Activated naive CD4-positive, alpha-beta T cell treated with anti-CD3 and anti-CD28 coated beads, Interleukin-2, amount 50 U/mL, for 72 hours (primary cell): Measurements from ENCODE around the gene NHP2. TPM values are rescaled to one million over a fixed set of nuclear protein-coding genes. Genes with fewer than 3 reads are reported as not detected.

Source experiments
- ATAC-seq, 2 donors: fragments of 150-1000 bp; cut with Tn5 transposase; 2 replicates each; pipeline ENCODE4 v1.10.0; 2021; ENCODE audit warnings: mild to moderate bottlenecking in 2 of 2, moderate library complexity in 2 of 2
- DNase-seq, 2 donors: peaks; one replicate each; pipeline ENCODE4 v3.0.0; 2021 to 2022; ENCODE audit warnings: low spot score in 2 of 2
- H3K27ac Mint-ChIP-seq, 2 donors: one replicate each; pipeline ENCODE4 v1.8.0; 2022; ENCODE audit warnings: mild to moderate bottlenecking in 2 of 2, mixed read lengths in 2 of 2
- H3K36me3 Mint-ChIP-seq, 2 donors: one replicate each; pipeline ENCODE4 v1.8.0; 2022; ENCODE audit warnings: mixed read lengths in 2 of 2
- H3K9me3 Mint-ChIP-seq, 2 donors: one replicate each; pipeline ENCODE4 v1.8.0; 2022; ENCODE audit warnings: mixed read lengths in 2 of 2
- total RNA-seq, 2 donors: library from RNA; stranded (reverse); gene quantifications; one replicate each; pipeline ENCODE4 v1.2.3, GENCODE V29; 2022

Gene NHP2
- total RNA-seq, 2 donors from 2014 or later = 191 to 220 TPM

DNA sequence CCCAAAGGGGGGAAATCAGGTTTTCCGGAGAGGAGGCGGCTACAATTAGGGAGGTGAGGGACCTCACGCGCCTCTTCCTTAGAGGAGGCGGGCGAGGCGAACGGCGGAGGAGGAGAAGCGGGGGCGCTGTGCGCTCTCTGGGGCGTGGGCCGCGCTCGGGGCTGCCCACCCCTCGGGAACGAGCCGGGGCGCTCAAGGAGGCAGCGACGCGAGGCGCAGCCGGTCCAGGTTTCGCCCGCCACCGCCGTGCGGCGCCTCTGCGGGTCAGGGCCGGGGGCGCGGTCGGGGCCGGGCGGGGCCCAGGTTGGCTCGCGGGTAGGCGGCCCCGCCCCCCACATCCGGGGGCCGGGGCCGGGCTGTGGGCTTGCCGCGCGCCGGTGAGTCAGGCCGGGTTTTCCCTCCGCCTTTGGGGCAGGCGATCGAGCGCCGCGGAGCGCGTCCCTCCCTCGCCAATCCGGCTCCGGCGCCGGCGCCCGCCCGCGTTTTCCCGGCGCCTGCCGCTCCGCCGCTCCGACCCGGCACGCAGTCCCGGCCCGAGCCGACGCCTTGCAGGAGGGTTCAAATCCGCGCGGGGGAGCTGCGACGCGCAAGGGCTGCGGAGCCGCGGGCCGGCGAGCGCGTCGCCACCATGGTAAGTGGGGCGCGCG, 40.4 kb downstream of the NHP2 start, which contains the start of gene N4BP3:
N4BP3 (plus strand) TSS at position 392 of the 647 bp plus-strand sequence. CDS start 6,052 bp downstream, outside the sequence.
- H3K27ac Mint-ChIP-seq = peak within 1 kb of the TSS; percentile 64 to 73
- ATAC-seq (peak; percentile 91 to 93), DNase-seq (peak; percentile 85 to 91)
- no peaks in the 10 kb centered on the region for H3K9me3 Mint-ChIP-seq
- peaks cover 0 to 4% of the 10 kb centered on the region in 2 donors for H3K36me3 Mint-ChIP-seq

DNA sequence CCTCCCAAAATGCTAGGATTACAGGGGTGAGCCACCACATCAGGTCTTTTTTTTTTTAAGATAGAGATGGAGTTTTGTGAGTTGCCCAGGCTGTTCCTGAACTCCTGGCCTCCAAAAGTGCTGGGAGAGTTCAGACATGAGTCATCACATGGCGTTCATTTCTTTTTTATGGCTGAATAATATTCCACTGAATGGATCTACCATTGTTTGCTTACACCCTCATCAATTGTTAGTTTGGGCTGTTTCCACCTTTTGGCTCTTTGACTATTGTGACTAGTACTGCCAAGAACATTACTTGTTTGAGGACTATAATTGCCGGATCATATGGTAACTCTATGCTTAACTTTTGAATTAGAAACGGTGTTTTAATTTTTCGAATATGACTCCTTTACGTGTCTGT, 41.1 kb downstream of the NHP2 start:
- peaks cover 0 to 4% of the 10 kb centered on the region in 2 donors for H3K36me3 Mint-ChIP-seq
- no peak for ATAC-seq
- H3K9me3 Mint-ChIP-seq = no peaks in the 10 kb centered on the region
- peak overlapping the region in 1 of 2 donors; percentile 64 for H3K27ac Mint-ChIP-seq
- no peak for DNase-seq

DNA sequence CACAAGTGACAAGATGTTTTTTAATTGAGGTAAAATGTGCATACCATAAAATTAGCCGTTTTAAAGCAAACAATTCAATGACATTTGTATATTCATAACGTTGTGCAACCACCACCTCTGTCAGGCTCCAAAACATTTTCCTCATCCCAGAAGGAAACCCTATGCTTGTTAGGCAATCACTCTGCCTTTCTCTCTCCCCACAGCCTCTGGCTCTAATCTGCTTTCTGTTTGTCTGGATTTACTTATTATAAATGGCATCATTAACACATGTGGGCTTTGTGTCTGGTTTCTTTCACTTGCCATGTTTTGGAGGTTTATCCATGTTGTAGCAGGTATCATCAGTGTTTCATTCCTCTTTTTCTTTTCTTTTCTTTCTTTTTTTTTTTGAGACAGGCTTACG, 41.8 kb downstream of the NHP2 start:
- H3K36me3 Mint-ChIP-seq = peaks cover 0 to 4% of the 10 kb centered on the region in 2 donors
- DNase-seq = no peak

DNA sequence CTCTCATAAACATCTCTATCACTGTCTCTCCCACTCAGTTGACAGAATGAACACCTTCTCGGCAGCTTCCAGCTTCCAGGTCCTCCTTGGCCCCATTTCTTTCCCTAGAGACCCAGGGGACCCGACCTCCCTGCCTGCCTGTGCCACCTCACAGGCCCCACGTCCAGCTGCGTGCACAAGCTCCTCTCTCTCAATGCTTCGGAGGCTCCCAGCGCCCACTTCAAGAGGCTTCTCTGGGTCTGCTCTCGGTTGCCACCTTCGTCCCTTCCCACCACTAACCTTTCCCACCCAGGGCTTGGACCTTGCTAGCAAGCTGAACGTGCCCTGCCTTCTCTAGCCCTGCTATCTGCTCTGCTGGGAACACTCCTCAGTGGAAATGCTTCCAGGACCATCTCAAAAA, 43.2 kb downstream of the NHP2 start:
- Mint-ChIP-seq H3K27ac (no peak overlapping the region), H3K36me3 (peaks cover 0 to 4% of the 10 kb centered on the region in 2 donors), H3K9me3 (no peaks in the 10 kb centered on the region)
- ATAC-seq = no peak
- DNase-seq = no peak

More for the DNA sequence above, 41.8 kb downstream of the NHP2 start:
- ATAC-seq = no peak
- H3K9me3 Mint-ChIP-seq = no peaks in the 10 kb centered on the region
- no peak overlapping the region for H3K27ac Mint-ChIP-seq

DNA sequence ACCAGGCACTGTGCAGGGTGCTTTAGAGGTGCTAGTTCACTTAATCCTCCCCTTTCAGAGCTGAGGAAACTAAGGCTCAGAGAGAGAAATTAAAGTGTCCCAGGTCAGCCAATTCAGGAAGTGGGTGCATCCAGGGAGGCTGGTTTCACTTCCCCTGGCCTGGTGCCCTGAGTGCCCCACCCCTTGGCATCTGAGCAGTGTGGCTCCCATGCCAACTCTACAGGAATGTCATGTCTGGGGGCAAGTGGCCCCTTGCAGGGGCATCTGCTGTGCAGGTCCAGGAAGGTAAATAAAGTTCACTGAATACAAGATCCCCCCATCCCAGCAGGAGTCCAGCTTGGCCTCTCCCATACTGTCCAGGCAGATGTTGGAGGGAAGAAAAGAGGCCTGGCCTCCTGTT, 44.7 kb downstream of the NHP2 start:
- H3K27ac Mint-ChIP-seq = no peak overlapping the region
- no peaks in the 10 kb centered on the region for H3K36me3 Mint-ChIP-seq
- no peaks in the 10 kb centered on the region for H3K9me3 Mint-ChIP-seq
- DNase-seq = no peak
- ATAC-seq = no peak

DNA sequence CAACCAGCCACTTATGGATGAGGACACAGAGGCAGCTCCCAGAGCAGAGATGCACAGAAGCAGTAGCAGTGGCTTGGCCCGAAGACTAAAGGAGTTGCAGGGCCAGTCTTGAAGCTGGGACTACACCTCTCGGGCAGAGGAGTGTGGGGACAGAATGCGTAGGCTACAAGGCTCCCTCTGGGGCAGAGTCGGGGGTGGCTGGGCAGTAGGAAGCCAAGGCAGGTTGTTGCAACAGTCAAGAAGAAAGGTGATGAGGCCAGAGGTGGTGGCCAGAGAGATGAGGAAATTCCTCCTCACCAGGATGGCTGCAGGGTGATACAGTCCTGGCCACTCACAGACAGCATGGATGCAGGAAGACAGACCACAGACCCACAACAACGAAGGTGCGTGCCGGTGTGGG, 45.2 kb downstream of the NHP2 start:
- H3K36me3 Mint-ChIP-seq = no peaks in the 10 kb centered on the region
- no peaks in the 10 kb centered on the region for H3K9me3 Mint-ChIP-seq
- ATAC-seq (no peak), DNase-seq (no peak)
- H3K27ac Mint-ChIP-seq = no peak overlapping the region

DNA sequence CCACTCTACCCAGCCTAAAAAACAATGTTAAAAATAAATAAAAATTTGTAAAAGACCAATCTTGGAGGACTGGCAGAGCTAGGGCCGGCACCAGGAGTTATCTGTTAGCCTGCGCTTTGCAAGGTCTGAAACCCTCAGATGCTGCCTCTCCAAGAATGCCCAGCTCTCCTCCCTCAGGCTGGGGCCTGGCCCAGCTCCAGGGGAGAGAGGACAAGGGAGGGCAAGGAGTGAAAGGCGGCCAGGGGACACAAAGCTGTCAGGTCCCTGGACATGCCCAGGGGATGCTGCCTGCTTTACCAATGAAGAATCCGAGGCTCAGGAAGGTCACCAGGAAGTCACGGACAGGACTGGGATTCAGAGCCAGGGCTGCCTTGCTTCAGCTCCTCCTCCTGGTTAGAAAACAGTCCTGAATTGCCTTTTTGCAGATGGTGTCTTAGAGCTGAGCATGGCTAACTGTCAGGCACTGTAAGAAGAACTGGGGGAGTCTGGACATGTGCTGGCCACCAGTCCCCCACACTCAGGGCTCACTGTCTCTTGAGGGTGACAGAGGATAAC, 45.9 kb downstream of the NHP2 start:
- H3K27ac Mint-ChIP-seq = no peak overlapping the region
- H3K36me3 Mint-ChIP-seq = no peaks in the 10 kb centered on the region
- no peak for DNase-seq
- ATAC-seq = no peak
- no peaks in the 10 kb centered on the region for H3K9me3 Mint-ChIP-seq

DNA sequence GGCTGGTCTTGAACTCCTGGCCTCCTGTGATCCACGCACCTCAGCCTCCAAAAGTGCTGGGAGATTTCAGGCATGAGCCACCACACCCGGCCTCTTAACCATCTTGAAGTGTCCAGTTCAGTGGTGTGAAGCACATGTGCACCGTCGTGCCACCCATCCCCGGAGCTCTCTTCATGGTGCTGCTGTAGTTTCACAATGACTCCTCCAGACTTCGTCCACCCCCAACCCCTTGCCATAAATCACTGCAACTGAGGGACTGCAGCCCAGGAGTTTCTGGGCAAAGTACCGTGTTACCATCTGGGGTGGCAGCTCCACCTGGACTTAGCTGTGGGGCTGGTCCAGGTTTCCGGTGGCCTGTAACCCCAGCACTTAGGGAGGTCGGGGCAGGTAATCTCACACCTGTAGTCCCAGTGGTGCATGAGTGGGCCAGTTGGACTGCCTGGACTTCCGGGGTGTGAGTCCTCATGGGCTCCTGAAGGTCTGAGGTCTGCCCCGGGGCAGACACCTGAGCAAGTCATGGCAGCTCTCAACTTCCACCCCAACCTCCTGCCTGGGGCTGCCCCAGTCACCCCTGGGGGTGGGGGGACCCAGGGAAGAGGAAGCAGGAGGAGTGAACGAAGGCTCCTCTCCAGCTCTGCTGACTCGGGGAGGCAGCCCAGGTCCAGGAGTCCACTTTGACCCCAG, 47.0 kb downstream of the NHP2 start:
- Mint-ChIP-seq H3K27ac (no peak overlapping the region), H3K36me3 (no peaks in the 10 kb centered on the region), H3K9me3 (no peaks in the 10 kb centered on the region)
- DNase-seq = no peak
- peak in 1 of 2 donors; percentile 7 for ATAC-seq

DNA sequence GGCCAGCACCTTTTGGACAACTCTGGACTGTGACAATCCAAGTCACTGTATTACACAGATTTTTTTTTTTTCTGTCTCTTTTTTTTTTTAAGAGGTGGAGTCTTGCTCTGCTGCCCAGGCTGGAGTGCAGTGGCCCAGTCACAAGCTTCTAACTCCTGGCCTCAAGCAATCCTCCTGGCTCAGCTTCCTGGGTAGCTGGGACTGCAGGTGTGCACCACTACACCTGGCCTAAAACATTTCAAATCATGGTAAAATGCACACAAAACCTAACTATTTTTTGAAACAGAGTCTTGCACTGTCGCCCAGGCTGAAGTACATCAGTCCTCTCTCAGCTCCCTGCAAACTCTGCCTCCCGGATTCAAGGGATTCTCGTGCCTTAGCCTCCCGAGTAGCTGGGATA, 47.6 kb downstream of the NHP2 start:
- Mint-ChIP-seq H3K36me3 (no peaks in the 10 kb centered on the region), H3K9me3 (no peaks in the 10 kb centered on the region), H3K27ac (no peak overlapping the region)
- DNase-seq = no peak
- no peak for ATAC-seq

DNA sequence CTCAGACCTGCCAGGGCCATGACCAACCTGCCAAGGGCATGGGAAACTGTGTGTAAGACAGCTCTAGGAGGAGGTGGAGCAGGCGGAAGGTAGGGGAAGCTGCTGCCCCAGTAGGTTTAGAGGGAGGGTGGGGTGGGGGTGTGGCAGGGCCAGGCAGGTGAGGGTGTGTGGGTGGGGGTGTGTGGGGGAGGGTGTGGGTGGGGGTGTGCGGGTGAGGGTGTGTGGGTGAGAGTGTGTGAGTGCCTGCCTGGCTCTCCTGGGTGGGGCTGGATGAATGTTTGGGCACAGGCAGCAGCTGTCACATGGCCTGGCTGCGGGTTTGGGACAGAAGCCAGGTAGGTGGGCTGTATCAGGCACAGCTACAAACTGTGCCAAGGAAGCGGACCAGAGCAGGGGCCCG, 49.2 kb downstream of the NHP2 start:
- peak overlapping the region in 1 of 2 donors; percentile 29 for H3K27ac Mint-ChIP-seq
- ATAC-seq (no peak), DNase-seq (no peak)
- H3K36me3 Mint-ChIP-seq = no peaks in the 10 kb centered on the region
- H3K9me3 Mint-ChIP-seq = no peaks in the 10 kb centered on the region

DNA sequence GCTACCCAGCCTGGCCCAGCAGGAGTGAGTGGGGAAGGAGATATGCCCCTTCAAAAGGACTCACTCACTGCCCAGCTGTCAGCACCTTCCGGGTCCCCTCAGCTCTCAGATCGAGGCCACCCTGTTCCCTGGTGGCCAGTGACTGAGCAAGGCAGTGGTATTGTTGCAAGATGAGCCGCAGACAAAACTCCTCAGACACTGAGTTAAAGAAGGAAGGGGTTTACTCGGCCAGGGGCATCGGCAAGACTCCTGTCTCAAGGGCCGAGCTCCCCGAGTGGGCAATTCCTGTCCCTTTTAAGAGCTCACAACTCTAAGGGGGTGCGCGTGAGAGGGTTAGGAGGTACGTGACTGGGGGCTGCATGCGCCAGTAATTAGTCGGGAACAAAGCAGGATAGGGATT, 50.1 kb downstream of the NHP2 start:
- Mint-ChIP-seq H3K9me3 (no peaks in the 10 kb centered on the region), H3K36me3 (no peaks in the 10 kb centered on the region), H3K27ac (no peak overlapping the region)
- DNase-seq = no peak
- ATAC-seq = no peak

Other genes with a start within 250 kb of the NHP2 start
- not detected for gene PROP1, start 157.6 kb downstream of the NHP2 start, total RNA-seq
- gene N4BP3, start 40.4 kb downstream of the NHP2 start, total RNA-seq = 1 to 10 TPM in 1 of 2 donors, under 1 TPM in 1; 0.80 to 5.7 TPM
- gene RMND5B, start 22.9 kb downstream of the NHP2 start, total RNA-seq = 10 to 100 TPM; 29.2 to 34.0 TPM
- gene GMCL2, start 33.5 kb upstream of the NHP2 start, total RNA-seq = not detected
- 100 to 1,000 TPM; 232 to 253 TPM for gene HNRNPAB, start 50.6 kb upstream of the NHP2 start, total RNA-seq
- gene PHYKPL, start 78.9 kb upstream of the NHP2 start, total RNA-seq = 10 to 100 TPM; 51.1 to 97.6 TPM